Stimulated activated CD4-positive, alpha-beta T cell treated with anti-CD3 and anti-CD28 coated beads, Interleukin-4, amount 100 ng/mL, for 4 hours (primary cell): ENCODE data around the gene POTEI.
"Not testable (repeated sequence)": the region's sequence is repeated elsewhere in the genome, so short reads cannot be mapped to it uniquely, and the experiment has no call there.

ENCODE experiments used
- DNase-seq, 2 experiments: peaks; one replicate each; pipeline ENCODE4 v3.0.0-alpha.2; 2020

POTEI gene

GRCh38 chr2:130509228-130509627 is at the start of gene POTEI:
POTEI (minus strand) TSS chr2:130509328; CDS start chr2:130509235, 93 bp downstream.
- not testable (repeated sequence) for DNase-seq

- DNase-seq: not testable (repeated sequence)
Measured at GRCh38 chr2:130556441-130556840, 47.3 kb upstream of the POTEI start.

GRCh38 chr2:130554178-130554577 is 45.0 kb upstream of the POTEI start:
- not testable (repeated sequence) for DNase-seq

- not testable (repeated sequence) for DNase-seq
Measured at GRCh38 chr2:130549475-130549874, 40.3 kb upstream of the POTEI start.

GRCh38 chr2:130548418-130548817 is 39.3 kb upstream of the POTEI start:
- DNase-seq: not testable (repeated sequence)

GRCh38 chr2:130544978-130545377 is 35.9 kb upstream of the POTEI start:
- DNase-seq: not testable (repeated sequence)

GRCh38 chr2:130543785-130544528 is 34.8 kb upstream of the POTEI start:
- not testable (repeated sequence) for DNase-seq

GRCh38 chr2:130542789-130543188 is 33.7 kb upstream of the POTEI start:
- DNase-seq: not testable (repeated sequence)

GRCh38 chr2:130538271-130538670 is 29.1 kb upstream of the POTEI start:
- not testable (repeated sequence) for DNase-seq

GRCh38 chr2:130536654-130537053 is 27.5 kb upstream of the POTEI start:
- not testable (repeated sequence) for DNase-seq

GRCh38 chr2:130531672-130532071 is 22.5 kb upstream of the POTEI start:
- DNase-seq: not testable (repeated sequence)

- DNase-seq: not testable (repeated sequence)
Measured at GRCh38 chr2:130531225-130531624, 22.1 kb upstream of the POTEI start.

GRCh38 chr2:130530212-130530611 is 21.1 kb upstream of the POTEI start:
- DNase-seq: not testable (repeated sequence)

GRCh38 chr2:130529545-130529944 is 20.4 kb upstream of the POTEI start:
- DNase-seq: not testable (repeated sequence)

GRCh38 chr2:130527365-130527967 is 18.3 kb upstream of the POTEI start:
- not testable (repeated sequence) for DNase-seq

GRCh38 chr2:130522390-130522789 is 13.3 kb upstream of the POTEI start:
- not testable (repeated sequence) for DNase-seq

GRCh38 chr2:130520992-130521391 is 11.9 kb upstream of the POTEI start, which contains the start of gene CFC1B:
CFC1B (plus strand) TSS chr2:130521222; CDS start chr2:130521485, 263 bp downstream.
- not testable (repeated sequence) for DNase-seq

- DNase-seq: not testable (repeated sequence)
Measured at GRCh38 chr2:130518516-130519106, 9.5 kb upstream of the POTEI start.

- not testable (repeated sequence) for DNase-seq
Measured at GRCh38 chr2:130511747-130512451, 2.8 kb upstream of the POTEI start.

GRCh38 chr2:130510807-130511746 is 1.9 kb upstream of the POTEI start:
- DNase-seq: not testable (repeated sequence)

GRCh38 chr2:130491073-130491472 is 18.1 kb downstream of the POTEI start:
- DNase-seq: not testable (repeated sequence)

GRCh38 chr2:130455413-130455812 is 53.7 kb downstream of the POTEI start:
- DNase-seq: not testable (repeated sequence)
